Measurements from ENCODE around the gene TSC2. TPM values are rescaled to one million over a fixed set of nuclear protein-coding genes. Genes with fewer than 3 reads are reported as not detected.

The TSC2 gene
- total and polyA plus RNA-seq, 2 donors (not counting 3 experiments of a cell fraction or from before 2014, with no cell fraction given) = 87.9 to 144 TPM

- no peak for DNase-seq (ENCODE audit: low read depth, low spot score)
- peaks cover 31% of the 10 kb centered on the region for H3K4me1 ChIP-seq (ENCODE audit: control insufficient read depth, extremely low read depth, insufficient read depth, low read length)
- FAIRE-seq = no peak
- ChIA-PET POLR2A (interaction anchor here (1.5 kb wide), 1 partner anchor 129 kb away, joined by 6 read pairs; the partner anchor contains the start of gene TRAF7), CTCF (interaction anchor here (0.7 to 2.0 kb wide), 4 partner anchors 64 to 454 kb away, joined by 3 to 18 read pairs (median 4); no protein-coding TSS in a partner anchor)
- H3K9me3 ChIP-seq (replicated peaks; ENCODE audit: control insufficient read depth, insufficient read depth, low read length) = no peaks in the 10 kb centered on the region
- H3K4me3 ChIP-seq (replicated peaks in 1 of 3; ENCODE audit: insufficient read depth in 1 of 3, low read depth in 1 of 3, low read length in 3 of 3) = peak within 1 kb of the TSS; percentile 2 to 54 (median 20)
- TF ChIP-seq MAX (IDR thresholded peaks at IDR 0.05; ENCODE audit: insufficient read depth, insufficient read length) (no peak), POLR2AphosphoS5 (IDR thresholded peaks at IDR 0.05; ENCODE audit: insufficient read depth, low read depth, low read length) (peak; percentile 20), POLR2A (IDR thresholded peaks at IDR 0.05; ENCODE audit: low read depth, low read length) (peak; percentile 22), EZH2 (IDR thresholded peaks at IDR 0.05; ENCODE audit: borderline replicate concordance, low read depth, low read length, severe bottlenecking) (no peak)
- no peaks in the 10 kb centered on the region for H4K20me1 ChIP-seq (replicated peaks; ENCODE audit: control insufficient read depth, extremely low read depth, insufficient read depth, low read length)
- peak within 1 kb of the TSS; percentile 58 for H2AFZ ChIP-seq (ENCODE audit: low read depth, low read length)
- peak within 1 kb of the TSS; percentile 44 for H3K9ac ChIP-seq (replicated peaks; ENCODE audit: extremely low read depth, insufficient read depth, low read length)
- no peaks in the 10 kb centered on the region for H3K27me3 ChIP-seq (ENCODE audit: control insufficient read depth in 2 of 2, insufficient read depth in 2 of 2, low read length in 2 of 2)
- H3K36me3 ChIP-seq (ENCODE audit: control insufficient read depth in 2 of 2, extremely low read depth in 1 of 2, insufficient read depth in 2 of 2, low read length in 2 of 2) = no peaks in the 10 kb centered on the region
- dilution Hi-C loops (cut with MboI; ENCODE audit: extremely low pct_ligation_motif_present, low sequenced_read_pairs) (loop anchor here (25.0 kb wide), 1 partner anchor 136 kb away; the partner anchor contains the start of gene TRAF7), intact Hi-C loops (cut with micrococcal nuclease) (no loop called here)
- peaks cover 15% of the 10 kb centered on the region for H3K79me2 ChIP-seq (ENCODE audit: control insufficient read depth, insufficient read depth, low read length)
- no TSS peak for BruUV-seq (replicated peaks)
- peak within 1 kb of the TSS; percentile 16 for H3K4me2 ChIP-seq (ENCODE audit: insufficient read depth, low read length)
- H3K9me1 ChIP-seq (replicated peaks; ENCODE audit: control insufficient read depth, extremely low read depth, insufficient read depth, low read length) = no peaks in the 10 kb centered on the region
- H3K27ac ChIP-seq (ENCODE audit: insufficient read depth, low read depth, low read length) = no peak within 1 kb of the TSS
Observed at GRCh38 chr16:2026461-2027023, 21.2 kb upstream of the TSC2 start, which contains the start of gene NHERF2. Gene NHERF2 (plus strand): TSS chr16:2026902. CDS start chr16:2027006, 104 bp downstream.

Data from endothelial cell of umbilical vein (primary cell).